ENCODE measurements around the gene PGLYRP3. TPM values are rescaled to one million over a fixed set of nuclear protein-coding genes. Genes with fewer than 3 reads are reported as not detected.

PGLYRP3 gene
- total RNA-seq, 1 donor from 2014 or later, result not detected

GRCh38 chr1:153292185-153292584 is 20.6 kb downstream of the PGLYRP3 start:
- Mint-ChIP-seq H3K4me3 (ENCODE audit: unreplicated experiment) (no peak overlapping the region), H3K27ac (ENCODE audit: unreplicated experiment) (no peak overlapping the region), H3K9me3 (ENCODE audit: unreplicated experiment) (no peaks in the 10 kb centered on the region), H3K36me3 (ENCODE audit: low read depth, unreplicated experiment) (no peaks in the 10 kb centered on the region), H3K27me3 (ENCODE audit: low read depth, unreplicated experiment) (peaks cover 13% of the 10 kb centered on the region), H3K4me1 (ENCODE audit: low read depth, unreplicated experiment) (no peaks in the 10 kb centered on the region)
- Histone ChIP-seq H3K9me3 (ENCODE audit: insufficient read depth, low read depth, low read length) (no peaks in the 10 kb centered on the region), H3K27ac (ENCODE audit: low read depth, low read length) (no peak overlapping the region), H3K4me3 (ENCODE audit: insufficient read depth, low read depth, low read length) (no peak overlapping the region), H3K4me2 (ENCODE audit: low read length) (no peak overlapping the region), H3K9ac (ENCODE audit: low read length) (no peak overlapping the region), H4K20me1 (ENCODE audit: insufficient read depth, low read length) (no peaks in the 10 kb centered on the region), H3K79me2 (ENCODE audit: insufficient read depth, low read length) (no peaks in the 10 kb centered on the region), H3K4me1 (ENCODE audit: insufficient read depth, low read length) (no peaks in the 10 kb centered on the region), H3K36me3 (ENCODE audit: insufficient read depth, low read length) (no peaks in the 10 kb centered on the region), H3K27me3 (ENCODE audit: insufficient read depth, low read length) (no peaks in the 10 kb centered on the region), H2AFZ (ENCODE audit: low read depth, low read length) (no peak overlapping the region)
- TF ChIP-seq CTCF (IDR thresholded peaks at IDR 0.05; ENCODE audit: insufficient read depth, low read depth, low read length) (no peak), EZH2 (IDR thresholded peaks at IDR 0.05; ENCODE audit: insufficient read depth, low read length) (no peak)
- DNase-seq (ENCODE audit: low read depth) (no peak), FAIRE-seq (no peak)

- H3K27ac ChIP-seq (ENCODE audit: low read depth, low read length), result no peak overlapping the region
- no peak overlapping the region for H3K4me3 ChIP-seq (ENCODE audit: insufficient read depth, low read depth, low read length)
- Mint-ChIP-seq H3K27ac (ENCODE audit: unreplicated experiment) (no peak overlapping the region), H3K9me3 (ENCODE audit: unreplicated experiment) (no peaks in the 10 kb centered on the region), H3K4me3 (ENCODE audit: unreplicated experiment) (no peak overlapping the region), H3K36me3 (ENCODE audit: low read depth, unreplicated experiment) (no peaks in the 10 kb centered on the region), H3K27me3 (ENCODE audit: low read depth, unreplicated experiment) (peaks cover 11% of the 10 kb centered on the region), H3K4me1 (ENCODE audit: low read depth, unreplicated experiment) (no peaks in the 10 kb centered on the region)
- FAIRE-seq (no peak), DNase-seq (ENCODE audit: low read depth) (no peak)
- no peak overlapping the region for H2AFZ ChIP-seq (ENCODE audit: low read depth, low read length)
- H3K79me2 ChIP-seq (ENCODE audit: insufficient read depth, low read length), result no peaks in the 10 kb centered on the region
- H3K9ac ChIP-seq (ENCODE audit: low read length), result no peak overlapping the region
- H3K9me3 ChIP-seq (ENCODE audit: insufficient read depth, low read depth, low read length), result no peaks in the 10 kb centered on the region
- TF ChIP-seq EZH2 (IDR thresholded peaks at IDR 0.05; ENCODE audit: insufficient read depth, low read length) (no peak), CTCF (IDR thresholded peaks at IDR 0.05; ENCODE audit: insufficient read depth, low read depth, low read length) (no peak)
- no peaks in the 10 kb centered on the region for H4K20me1 ChIP-seq (ENCODE audit: insufficient read depth, low read length)
- no peaks in the 10 kb centered on the region for H3K27me3 ChIP-seq (ENCODE audit: insufficient read depth, low read length)
- no peaks in the 10 kb centered on the region for H3K4me1 ChIP-seq (ENCODE audit: insufficient read depth, low read length)
- no peaks in the 10 kb centered on the region for H3K36me3 ChIP-seq (ENCODE audit: insufficient read depth, low read length)
- H3K4me2 ChIP-seq (ENCODE audit: low read length), result no peak overlapping the region
Observed at GRCh38 chr1:153291514-153291913, 21.2 kb downstream of the PGLYRP3 start.

GRCh38 chr1:153288634-153289275 is 24.0 kb downstream of the PGLYRP3 start:
- FAIRE-seq, result no peak
- no peaks in the 10 kb centered on the region for H3K4me1 Mint-ChIP-seq (ENCODE audit: low read depth, unreplicated experiment)
- no peak overlapping the region for H3K4me3 Mint-ChIP-seq (ENCODE audit: unreplicated experiment)
- H3K36me3 Mint-ChIP-seq (ENCODE audit: low read depth, unreplicated experiment), result no peaks in the 10 kb centered on the region
- Histone ChIP-seq H3K9ac (ENCODE audit: low read length) (no peak overlapping the region), H4K20me1 (ENCODE audit: insufficient read depth, low read length) (no peaks in the 10 kb centered on the region), H3K79me2 (ENCODE audit: insufficient read depth, low read length) (no peaks in the 10 kb centered on the region), H3K4me2 (ENCODE audit: low read length) (no peak overlapping the region), H2AFZ (ENCODE audit: low read depth, low read length) (no peak overlapping the region), H3K4me1 (ENCODE audit: insufficient read depth, low read length) (no peaks in the 10 kb centered on the region), H3K27ac (ENCODE audit: low read depth, low read length) (no peak overlapping the region), H3K9me3 (ENCODE audit: insufficient read depth, low read depth, low read length) (no peaks in the 10 kb centered on the region), H3K4me3 (ENCODE audit: insufficient read depth, low read depth, low read length) (no peak overlapping the region), H3K27me3 (ENCODE audit: insufficient read depth, low read length) (no peaks in the 10 kb centered on the region), H3K36me3 (ENCODE audit: insufficient read depth, low read length) (no peaks in the 10 kb centered on the region)
- DNase-seq (ENCODE audit: low read depth), result no peak
- no peaks in the 10 kb centered on the region for H3K9me3 Mint-ChIP-seq (ENCODE audit: unreplicated experiment)
- H3K27ac Mint-ChIP-seq (ENCODE audit: unreplicated experiment), result no peak overlapping the region
- TF ChIP-seq EZH2 (IDR thresholded peaks at IDR 0.05; ENCODE audit: insufficient read depth, low read length), result no peak
- TF ChIP-seq CTCF (IDR thresholded peaks at IDR 0.05; ENCODE audit: insufficient read depth, low read depth, low read length), result no peak
- peaks cover 3% of the 10 kb centered on the region for H3K27me3 Mint-ChIP-seq (ENCODE audit: low read depth, unreplicated experiment)
